Measurements from ENCODE around the gene EEIG1. TPM values are rescaled to one million over a fixed set of nuclear protein-coding genes. Genes with fewer than 3 reads are reported as not detected.

EEIG1 gene
- total and polyA plus RNA-seq, 10 of the 15 experiments (the other 5 are each of a cell fraction or from before 2014, with no cell fraction given) = 1.2 to 75.9 (median 9.0) TPM

- RAD21 ChIA-PET (ENCODE audit: unreplicated experiment) = interaction anchor here (1.7 kb wide), 1 partner anchor 202 kb away, joined by 4 read pairs; the partner anchor contains the start of gene TOR2A
- Histone ChIP-seq H3K4me2 (ENCODE audit: control insufficient read depth, insufficient read depth) (peak overlapping the region; percentile 95), H3K4me3 (peak overlapping the region; percentile 95), H4K20me1 (ENCODE audit: control insufficient read depth, insufficient read depth) (no peaks in the 10 kb centered on the region), H3K9ac (ENCODE audit: control insufficient read depth, insufficient read depth, low read length) (peak overlapping the region; percentile 92), H2AFZ (ENCODE audit: control insufficient read depth, low read depth, low read length) (no peak overlapping the region), H3K4me1 (ENCODE audit: control insufficient read depth, insufficient read depth, low read length) (peaks cover 9% of the 10 kb centered on the region), H3K79me2 (ENCODE audit: control insufficient read depth, insufficient read depth, low read length) (peaks cover 22% of the 10 kb centered on the region), H3K27ac (ENCODE audit: control insufficient read depth, insufficient read depth) (no peak overlapping the region), H3K9me3 (replicated peaks; ENCODE audit: control insufficient read depth, insufficient read depth, low read length) (no peaks in the 10 kb centered on the region), H3K36me3 (ENCODE audit: control insufficient read depth in 2 of 2, insufficient read depth in 2 of 2, low read length in 1 of 2) (peaks cover 0 to 2% of the 10 kb centered on the region in 2 experiments; a peak in 2 of 4 replicates), H3K27me3 (replicated peaks in 1 of 2; ENCODE audit: control insufficient read depth in 2 of 2, insufficient read depth in 2 of 2, low read length in 1 of 2) (no peaks in the 10 kb centered on the region)
- ATAC-seq (no peak), DNase-seq (ENCODE audit: low read depth, low spot score) (no peak), FAIRE-seq (no peak)
- BruUV-seq (replicated peaks) = no TSS peak
- WGBS (ENCODE audit: insufficient coverage, insufficient replicate concordance, low lambda C conversion rate, missing lambda C conversion rate) = 61% methylated on average over 14 of the region's 14 CpGs
- CTCF ChIA-PET = interaction anchor here (1.1 to 2.1 kb wide), 4 partner anchors 15 to 202 kb away, joined by 3 to 5 read pairs (median 4); partner anchors contain the start of gene TOR2A
- intact Hi-C loops (cut with micrococcal nuclease; ENCODE audit: unreplicated experiment) (no loop called here), in situ Hi-C loops (cut with MboI) (no loop called here)
- POLR2A ChIA-PET = interaction anchor here (1.1 to 1.4 kb wide), 2 partner anchors 98 to 179 kb away, joined by 3 to 4 read pairs; no protein-coding TSS in a partner anchor
- TF ChIP-seq MLLT1 (IDR thresholded peaks at IDR 0.05) (peak; percentile 77), CREM (IDR thresholded peaks at IDR 0.05; ENCODE audit: low read depth) (no peak), BACH1 (IDR thresholded peaks at IDR 0.05; ENCODE audit: borderline replicate concordance) (no peak)
- SMC1A ChIA-PET (ENCODE audit: uncharacterized antibody, unreplicated experiment) = no interaction called here
Observed at GRCh38 chr9:127936347-127936852, 44.4 kb downstream of the EEIG1 start.

- H3K9ac ChIP-seq (ENCODE audit: control insufficient read depth, insufficient read depth, low read length) = no peak overlapping the region
- RAD21 ChIA-PET (ENCODE audit: unreplicated experiment) = interaction anchor here (1.7 kb wide), 1 partner anchor 201 kb away, joined by 4 read pairs; the partner anchor contains the start of gene TOR2A
- no peaks in the 10 kb centered on the region for H4K20me1 ChIP-seq (ENCODE audit: control insufficient read depth, insufficient read depth)
- peaks cover 0 to 2% of the 10 kb centered on the region in 2 experiments; a peak in 2 of 4 replicates for H3K36me3 ChIP-seq (ENCODE audit: control insufficient read depth in 2 of 2, insufficient read depth in 2 of 2, low read length in 1 of 2)
- intact Hi-C loops (cut with micrococcal nuclease; ENCODE audit: unreplicated experiment) = no loop called here
- TF ChIP-seq RCOR1 (conservative IDR thresholded peaks at IDR 0.05; ENCODE audit: low read depth, low read length) = no peak
- TF ChIP-seq POLR2A (IDR thresholded peaks at IDR 0.05; ENCODE audit: low read depth, low read length) = 0 out of 2 replicates have a peak, but pooled peaks have one; percentile 16
- 28% methylated on average over 4 of the region's 4 CpGs for whole genome bisulfite sequencing (ENCODE audit: insufficient coverage, insufficient replicate concordance, low lambda C conversion rate, missing lambda C conversion rate)
- H3K79me2 ChIP-seq (ENCODE audit: control insufficient read depth, insufficient read depth, low read length) = peaks cover 22% of the 10 kb centered on the region
- FAIRE-seq (no peak), DNase-seq (ENCODE audit: low read depth, low spot score) (no peak), ATAC-seq (no peak)
- POLR2A ChIA-PET = interaction anchor here (0.6 kb wide), 1 partner anchor 33 kb away, joined by 6 read pairs; no protein-coding TSS in a partner anchor
- H3K9me3 ChIP-seq (replicated peaks; ENCODE audit: control insufficient read depth, insufficient read depth, low read length) = no peaks in the 10 kb centered on the region
- CTCF ChIA-PET = interaction anchor here (1.6 to 2.1 kb wide), 2 partner anchors 16 to 99 kb away, joined by 5 to 6 read pairs; no protein-coding TSS in a partner anchor
- peak overlapping the region; percentile 95 for H3K4me3 ChIP-seq
- peaks cover 16% of the 10 kb centered on the region for H3K4me1 ChIP-seq (ENCODE audit: control insufficient read depth, insufficient read depth, low read length)
- no peak overlapping the region for H2AFZ ChIP-seq (ENCODE audit: control insufficient read depth, low read depth, low read length)
- no TSS peak for BruUV-seq (replicated peaks)
- in situ Hi-C loops (cut with MboI) = no loop called here
- SMC1A ChIA-PET (ENCODE audit: uncharacterized antibody, unreplicated experiment) = no interaction called here
- peak overlapping the region; percentile 95 for H3K4me2 ChIP-seq (ENCODE audit: control insufficient read depth, insufficient read depth)
- H3K27me3 ChIP-seq (replicated peaks in 1 of 2; ENCODE audit: control insufficient read depth in 2 of 2, insufficient read depth in 2 of 2, low read length in 1 of 2) = no peaks in the 10 kb centered on the region
- H3K27ac ChIP-seq (ENCODE audit: control insufficient read depth, insufficient read depth) = no peak overlapping the region
Observed at GRCh38 chr9:127935765-127936221, 45.0 kb downstream of the EEIG1 start.
